ENCODE measurements around the gene FAM76B. TPM values are rescaled to one million over a fixed set of nuclear protein-coding genes. Genes with fewer than 3 reads are reported as not detected.

Gene FAM76B
- polyA plus RNA-seq, 3 donors: 7.8 to 46.6 (median 8.2) TPM

- no peak overlapping the region for H2AFZ ChIP-seq (ENCODE audit: insufficient read depth, low read depth, low read length, poor library complexity, severe bottlenecking)
- no CpG with 5 or more reads among the region's 2 CpGs for WGBS (ENCODE audit: insufficient coverage)
- no peak overlapping the region for H3K4me3 Mint-ChIP-seq
Measured at GRCh38 chr11:95727111-95727510, 62.5 kb downstream of the FAM76B start.

GRCh38 chr11:95725196-95725595 is 64.4 kb downstream of the FAM76B start:
- no peak overlapping the region for H3K4me3 ChIP-seq (replicated peaks in 1 of 3; ENCODE audit: low read depth in 2 of 3, low read length in 3 of 3)
- no peaks in the 10 kb centered on the region for H3K4me1 ChIP-seq (ENCODE audit: control insufficient read depth in 1 of 2, insufficient read depth in 2 of 2, low read length in 2 of 2)
- Mint-ChIP-seq H3K9me3 (peaks cover 0 to 3% (median 1%) of the 10 kb centered on the region in 7 donors), H3K27ac (no peak overlapping the region), H3K27me3 (ENCODE audit: low read depth in 3 of 3) (no peaks in the 10 kb centered on the region), H3K36me3 (no peaks in the 10 kb centered on the region), H3K4me1 (no peaks in the 10 kb centered on the region), H3K4me3 (no peak overlapping the region)
- no peak overlapping the region for H3K4me2 ChIP-seq (replicated peaks; ENCODE audit: extremely low read depth, low read length, poor library complexity, severe bottlenecking)
- no peaks in the 10 kb centered on the region for H3K79me2 ChIP-seq (ENCODE audit: insufficient read depth, low read length)
- WGBS (ENCODE audit: insufficient coverage): no CpG with 5 or more reads among the region's 1 CpG
- H3K27ac ChIP-seq (ENCODE audit: low read depth in 1 of 2, low read length in 2 of 2): no peak overlapping the region
- no peak overlapping the region for H3K9ac ChIP-seq (ENCODE audit: insufficient read depth, low read length, poor library complexity, severe bottlenecking)
- H3K36me3 ChIP-seq (replicated peaks in 1 of 2; ENCODE audit: control insufficient read depth in 1 of 2, insufficient read depth in 2 of 2, low read length in 2 of 2): no peaks in the 10 kb centered on the region
- no peak overlapping the region for H2AFZ ChIP-seq (ENCODE audit: insufficient read depth, low read depth, low read length, poor library complexity, severe bottlenecking)
- no peaks in the 10 kb centered on the region for H3K27me3 ChIP-seq (ENCODE audit: control insufficient read depth in 2 of 2, insufficient read depth in 2 of 2, low read length in 2 of 2)
- TF ChIP-seq CTCF (IDR thresholded peaks at IDR 0.05): no peak
- no peaks in the 10 kb centered on the region for H3K9me3 ChIP-seq (replicated peaks in 1 of 2; ENCODE audit: control insufficient read depth in 1 of 2, insufficient read depth in 1 of 2, low read length in 2 of 2)
- intact Hi-C loops (cut with micrococcal nuclease): no loop called here
- no peak for DNase-seq
- H4K20me1 ChIP-seq (ENCODE audit: insufficient read depth, low read length): no peaks in the 10 kb centered on the region

More at GRCh38 chr11:95727111-95727510, 62.5 kb downstream of the FAM76B start:
- H3K36me3 ChIP-seq (replicated peaks in 1 of 2; ENCODE audit: control insufficient read depth in 1 of 2, insufficient read depth in 2 of 2, low read length in 2 of 2): no peaks in the 10 kb centered on the region
- Mint-ChIP-seq H3K9me3 (peaks cover 0 to 4% (median 2%) of the 10 kb centered on the region in 7 donors), H3K27ac (no peak overlapping the region), H3K27me3 (ENCODE audit: low read depth in 3 of 3) (no peaks in the 10 kb centered on the region), H3K36me3 (no peaks in the 10 kb centered on the region), H3K4me1 (no peaks in the 10 kb centered on the region)
- no peaks in the 10 kb centered on the region for H3K27me3 ChIP-seq (ENCODE audit: control insufficient read depth in 2 of 2, insufficient read depth in 2 of 2, low read length in 2 of 2)
- H3K4me2 ChIP-seq (replicated peaks; ENCODE audit: extremely low read depth, low read length, poor library complexity, severe bottlenecking): no peak overlapping the region
- no peaks in the 10 kb centered on the region for H4K20me1 ChIP-seq (ENCODE audit: insufficient read depth, low read length)
- no peaks in the 10 kb centered on the region for H3K9me3 ChIP-seq (replicated peaks in 1 of 2; ENCODE audit: control insufficient read depth in 1 of 2, insufficient read depth in 1 of 2, low read length in 2 of 2)
- DNase-seq: no peak
- no peak overlapping the region for H3K9ac ChIP-seq (ENCODE audit: insufficient read depth, low read length, poor library complexity, severe bottlenecking)
- TF ChIP-seq CTCF (IDR thresholded peaks at IDR 0.05): no peak
- no peak overlapping the region for H3K27ac ChIP-seq (ENCODE audit: low read depth in 1 of 2, low read length in 2 of 2)
- no peak overlapping the region for H3K4me3 ChIP-seq (replicated peaks in 1 of 3; ENCODE audit: low read depth in 2 of 3, low read length in 3 of 3)
- H3K79me2 ChIP-seq (ENCODE audit: insufficient read depth, low read length): no peaks in the 10 kb centered on the region
- intact Hi-C loops (cut with micrococcal nuclease): no loop called here
- no peaks in the 10 kb centered on the region for H3K4me1 ChIP-seq (ENCODE audit: control insufficient read depth in 1 of 2, insufficient read depth in 2 of 2, low read length in 2 of 2)
